Measurements from ENCODE around the gene TIAM1.

- TF ChIP-seq EZH2 (IDR thresholded peaks at IDR 0.05; ENCODE audit: insufficient read depth, poor library complexity, severe bottlenecking) (no peak), EZH2phosphoT487 (IDR thresholded peaks at IDR 0.05; ENCODE audit: insufficient read depth, low read depth) (no peak)
Observed at GRCh38 chr21:31072533-31072932, 271.5 kb downstream of the TIAM1 start.

Data from GM23248 (cell line).